ENCODE results near the gene SLC35G3. TPM values are rescaled to one million over a fixed set of nuclear protein-coding genes. Genes with fewer than 3 reads are reported as not detected.

SLC35G3 gene
- total RNA-seq, 1 experiment from 2014 or later, result not detected

GRCh38 chr17:35160354-35161201 lies 33.6 kb downstream of the SLC35G3 start:
- CTCF ChIA-PET, result no interaction called here
- intact Hi-C loops (cut with micrococcal nuclease; ENCODE audit: unreplicated experiment), result no loop called here
- no peaks in the 10 kb centered on the region for H3K36me3 ChIP-seq (ENCODE audit: low read depth)
- no peaks in the 10 kb centered on the region for H3K9me2 ChIP-seq (ENCODE audit: insufficient read depth)
- H3K27me3 ChIP-seq (ENCODE audit: insufficient read depth, low read depth), result peaks cover 58% of the 10 kb centered on the region
- no peaks in the 10 kb centered on the region for H3K9me3 ChIP-seq (ENCODE audit: insufficient read depth, low read depth)
- no peaks in the 10 kb centered on the region for H3F3A ChIP-seq (ENCODE audit: insufficient read depth, low read depth)
- H3K79me2 ChIP-seq (ENCODE audit: low read depth), result no peaks in the 10 kb centered on the region
- no peak overlapping the region for H2AFZ ChIP-seq
- H3K4me3 ChIP-seq, result no peak overlapping the region
- no peak overlapping the region for H3K4me2 ChIP-seq
- H3K4me1 ChIP-seq (replicated peaks; ENCODE audit: insufficient read depth), result no peaks in the 10 kb centered on the region
- TF ChIP-seq CTCF (conservative IDR thresholded peaks at IDR 0.05) (no peak), EZH2 (IDR thresholded peaks at IDR 0.05; ENCODE audit: low read depth) (no peak)
- no TSS peak for BruUV-seq (replicated peaks)
- DNase-seq, result no peak
- H3K27ac ChIP-seq, result no peak overlapping the region
- POLR2A ChIA-PET (ENCODE audit: unreplicated experiment), result no interaction called here
- no peaks in the 10 kb centered on the region for H4K20me1 ChIP-seq (ENCODE audit: insufficient read depth)

GRCh38 chr17:35159940-35160339 lies 34.3 kb downstream of the SLC35G3 start:
- Histone ChIP-seq H3F3A (ENCODE audit: insufficient read depth, low read depth) (no peaks in the 10 kb centered on the region), H3K4me2 (no peak overlapping the region), H3K27ac (no peak overlapping the region), H3K79me2 (ENCODE audit: low read depth) (no peaks in the 10 kb centered on the region), H3K4me3 (no peak overlapping the region), H3K36me3 (ENCODE audit: low read depth) (no peaks in the 10 kb centered on the region), H2AFZ (no peak overlapping the region), H4K20me1 (ENCODE audit: insufficient read depth) (no peaks in the 10 kb centered on the region), H3K9me3 (ENCODE audit: insufficient read depth, low read depth) (no peaks in the 10 kb centered on the region), H3K27me3 (ENCODE audit: insufficient read depth, low read depth) (peaks cover 58% of the 10 kb centered on the region), H3K9me2 (ENCODE audit: insufficient read depth) (no peaks in the 10 kb centered on the region), H3K4me1 (replicated peaks; ENCODE audit: insufficient read depth) (no peaks in the 10 kb centered on the region)
- no TSS peak for BruUV-seq (replicated peaks)
- POLR2A ChIA-PET (ENCODE audit: unreplicated experiment), result no interaction called here
- no peak for DNase-seq
- intact Hi-C loops (cut with micrococcal nuclease; ENCODE audit: unreplicated experiment), result no loop called here
- TF ChIP-seq CTCF (conservative IDR thresholded peaks at IDR 0.05) (no peak), EZH2 (IDR thresholded peaks at IDR 0.05; ENCODE audit: low read depth) (no peak)
- CTCF ChIA-PET, result no interaction called here

GRCh38 chr17:35155246-35155645 lies 38.9 kb downstream of the SLC35G3 start:
- Histone ChIP-seq H3K9me3 (ENCODE audit: insufficient read depth, low read depth) (no peaks in the 10 kb centered on the region), H3K4me1 (replicated peaks; ENCODE audit: insufficient read depth) (no peaks in the 10 kb centered on the region), H3K27ac (no peak overlapping the region), H3K4me3 (no peak overlapping the region), H3K79me2 (ENCODE audit: low read depth) (no peaks in the 10 kb centered on the region), H4K20me1 (ENCODE audit: insufficient read depth) (no peaks in the 10 kb centered on the region), H2AFZ (no peak overlapping the region), H3K36me3 (ENCODE audit: low read depth) (no peaks in the 10 kb centered on the region), H3K27me3 (ENCODE audit: insufficient read depth, low read depth) (peaks cover 24% of the 10 kb centered on the region), H3F3A (ENCODE audit: insufficient read depth, low read depth) (no peaks in the 10 kb centered on the region), H3K9me2 (ENCODE audit: insufficient read depth) (no peaks in the 10 kb centered on the region), H3K4me2 (no peak overlapping the region)
- ChIA-PET POLR2A (ENCODE audit: unreplicated experiment) (no interaction called here), CTCF (no interaction called here)
- no TSS peak for BruUV-seq (replicated peaks)
- TF ChIP-seq EZH2 (IDR thresholded peaks at IDR 0.05; ENCODE audit: low read depth), result no peak
- TF ChIP-seq CTCF (conservative IDR thresholded peaks at IDR 0.05), result no peak
- intact Hi-C loops (cut with micrococcal nuclease; ENCODE audit: unreplicated experiment), result no loop called here
- DNase-seq, result no peak

Measured in PC-9 (cell line).